GM12878 (cell line): ENCODE data around the gene PRKG1.

Experiments used
- BHLHE40 ChIP-seq, 2 experiments: fragments of 450-650 bp in 1 of 2; IDR thresholded peaks; 2 replicates each; pipeline ENCODE4 v1.6.1; 2011 to 2017; ENCODE audit warnings: low read depth in 2 of 2, borderline replicate concordance in 1 of 2, improper control_type of control experiment in 1 of 2, low read length in 1 of 2, mild to moderate bottlenecking in 1 of 2
- CTCF ChIP-seq, 3 experiments: IDR thresholded peaks in 2 of 3; conservative IDR thresholded peaks in 1 of 3; 2 replicates each; pipeline ENCODE4 v1.5.1; 2011; ENCODE audit warnings: low read depth in 3 of 3, low read length in 3 of 3, mild to moderate bottlenecking in 3 of 3, control low read depth in 2 of 3, moderate library complexity in 2 of 3, inconsistent platforms in 1 of 3, mixed read lengths in 1 of 3; ENCODE audit not compliant: control insufficient read depth in 2 of 3, insufficient read depth in 1 of 3; ENCODE audit errors: extremely low read depth in 1 of 3
- EED ChIP-seq: sonication (generic); IDR thresholded peaks from 2 replicates; pipeline ENCODE4 v1.6.1; 2016; ENCODE audit warnings: antibody characterized with exemption, low read depth
- NR2C2 ChIP-seq: IDR thresholded peaks from 2 replicates; pipeline ENCODE4 v1.6.1; 2011; ENCODE audit warnings: borderline replicate concordance, low read depth; ENCODE audit not compliant: control insufficient read depth, insufficient read length
- POLR2A ChIP-seq: IDR thresholded peaks from 2 replicates; pipeline ENCODE4 v1.6.1; 2011; ENCODE audit warnings: low read depth, mild to moderate bottlenecking, low read length
- POLR2AphosphoS5 ChIP-seq: IDR thresholded peaks from 2 replicates; pipeline ENCODE4 v1.6.1; 2011; ENCODE audit warnings: mild to moderate bottlenecking, low read length, inconsistent platforms
- TAF1 ChIP-seq: IDR thresholded peaks from 2 replicates; pipeline ENCODE4 v1.6.1; 2011; ENCODE audit warnings: mild to moderate bottlenecking, low read depth, low read length, borderline replicate concordance
- ZNF24 ChIP-seq: fragments of 450-650 bp; IDR thresholded peaks from 2 replicates; pipeline ENCODE4 v1.6.1; 2017; ENCODE audit warnings: antibody characterized with exemption, mild to moderate bottlenecking
- ZNF274 ChIP-seq: IDR thresholded peaks from one replicate; pipeline ENCODE4 v1.8.0; 2011; ENCODE audit not compliant: insufficient read length, insufficient read depth
- TF ChIP-seq, protein P1 (sequence below): fragments of 450-650 bp; IDR thresholded peaks from 2 replicates; pipeline ENCODE4 v1.6.1; 2017; ENCODE audit warnings: antibody characterized with exemption, mild to moderate bottlenecking, moderate library complexity
- TF ChIP-seq, protein P2 (sequence below): fragments of 450-650 bp; IDR thresholded peaks from 2 replicates; pipeline ENCODE4 v1.6.1; 2016; ENCODE audit warnings: mild to moderate bottlenecking

- TF ChIP-seq POLR2A (no peak), POLR2AphosphoS5 (no peak), ZNF274 (no peak), NR2C2 (no peak), BHLHE40 (IDR thresholded peaks at IDR 0.05; ENCODE audit: borderline replicate concordance in 1 of 2, low read depth in 2 of 2, low read length in 1 of 2) (no peak), CTCF (IDR thresholded peaks at IDR 0.05 in 2 of 3, conservative IDR thresholded peaks at IDR 0.05 in 1 of 3; ENCODE audit: control insufficient read depth in 2 of 3, extremely low read depth in 1 of 3, insufficient read depth in 1 of 3, low read depth in 3 of 3, low read length in 3 of 3) (no peak), TAF1 (no peak), EED (no peak), ZNF24 (no peak)
- TF ChIP-seq, protein P1, sequence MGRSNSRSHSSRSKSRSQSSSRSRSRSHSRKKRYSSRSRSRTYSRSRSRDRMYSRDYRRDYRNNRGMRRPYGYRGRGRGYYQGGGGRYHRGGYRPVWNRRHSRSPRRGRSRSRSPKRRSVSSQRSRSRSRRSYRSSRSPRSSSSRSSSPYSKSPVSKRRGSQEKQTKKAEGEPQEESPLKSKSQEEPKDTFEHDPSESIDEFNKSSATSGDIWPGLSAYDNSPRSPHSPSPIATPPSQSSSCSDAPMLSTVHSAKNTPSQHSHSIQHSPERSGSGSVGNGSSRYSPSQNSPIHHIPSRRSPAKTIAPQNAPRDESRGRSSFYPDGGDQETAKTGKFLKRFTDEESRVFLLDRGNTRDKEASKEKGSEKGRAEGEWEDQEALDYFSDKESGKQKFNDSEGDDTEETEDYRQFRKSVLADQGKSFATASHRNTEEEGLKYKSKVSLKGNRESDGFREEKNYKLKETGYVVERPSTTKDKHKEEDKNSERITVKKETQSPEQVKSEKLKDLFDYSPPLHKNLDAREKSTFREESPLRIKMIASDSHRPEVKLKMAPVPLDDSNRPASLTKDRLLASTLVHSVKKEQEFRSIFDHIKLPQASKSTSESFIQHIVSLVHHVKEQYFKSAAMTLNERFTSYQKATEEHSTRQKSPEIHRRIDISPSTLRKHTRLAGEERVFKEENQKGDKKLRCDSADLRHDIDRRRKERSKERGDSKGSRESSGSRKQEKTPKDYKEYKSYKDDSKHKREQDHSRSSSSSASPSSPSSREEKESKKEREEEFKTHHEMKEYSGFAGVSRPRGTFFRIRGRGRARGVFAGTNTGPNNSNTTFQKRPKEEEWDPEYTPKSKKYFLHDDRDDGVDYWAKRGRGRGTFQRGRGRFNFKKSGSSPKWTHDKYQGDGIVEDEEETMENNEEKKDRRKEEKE, result no peak
- TF ChIP-seq, protein P2, sequence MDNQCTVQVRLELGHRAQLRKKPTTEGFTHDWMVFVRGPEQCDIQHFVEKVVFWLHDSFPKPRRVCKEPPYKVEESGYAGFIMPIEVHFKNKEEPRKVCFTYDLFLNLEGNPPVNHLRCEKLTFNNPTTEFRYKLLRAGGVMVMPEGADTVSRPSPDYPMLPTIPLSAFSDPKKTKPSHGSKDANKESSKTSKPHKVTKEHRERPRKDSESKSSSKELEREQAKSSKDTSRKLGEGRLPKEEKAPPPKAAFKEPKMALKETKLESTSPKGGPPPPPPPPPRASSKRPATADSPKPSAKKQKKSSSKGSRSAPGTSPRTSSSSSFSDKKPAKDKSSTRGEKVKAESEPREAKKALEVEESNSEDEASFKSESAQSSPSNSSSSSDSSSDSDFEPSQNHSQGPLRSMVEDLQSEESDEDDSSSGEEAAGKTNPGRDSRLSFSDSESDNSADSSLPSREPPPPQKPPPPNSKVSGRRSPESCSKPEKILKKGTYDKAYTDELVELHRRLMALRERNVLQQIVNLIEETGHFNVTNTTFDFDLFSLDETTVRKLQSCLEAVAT, result no peak
These were observed 533.9 kb downstream of the PRKG1 start for GRCh38 chr10:51608211-51608610.
